D721Med (cell line): Measurements from ENCODE around the gene SPATA2.
"Not testable (repeated sequence)": the region's sequence is repeated elsewhere in the genome, so short reads cannot be mapped to it uniquely, and the experiment has no call there.

Source experiments
- DNase-seq: peaks from one replicate; pipeline ENCODE4 v3.0.0; 2011; ENCODE audit warnings: low spot score; ENCODE audit not compliant: insufficient read length
- FAIRE-seq: peaks from 2 replicates; lab custom pipeline; 2011; peaks lifted over from hg19 to GRCh38; lab: Jason Lieb, UNC
- CTCF ChIP-seq: IDR thresholded peaks from 2 replicates; pipeline ENCODE4 v1.5.1; 2012; ENCODE audit warnings: mild to moderate bottlenecking, control low read depth; ENCODE audit not compliant: insufficient read depth; ENCODE audit errors: missing control alignments

SPATA2 gene

GRCh38 chr20:49901588-49901987 lies 13.7 kb downstream of the SPATA2 start:
- FAIRE-seq = no peak
- DNase-seq = no peak
- TF ChIP-seq CTCF = no peak

- no peak for TF ChIP-seq CTCF
- FAIRE-seq = no peak
- DNase-seq = no peak
Measured at GRCh38 chr20:49899541-49900383, 15.6 kb downstream of the SPATA2 start.

GRCh38 chr20:49896204-49896603 lies 19.1 kb downstream of the SPATA2 start:
- DNase-seq (no peak), FAIRE-seq (no peak)
- TF ChIP-seq CTCF = no peak

- not testable (repeated sequence) for FAIRE-seq
Measured at GRCh38 chr20:49895474-49896093, 19.7 kb downstream of the SPATA2 start.

GRCh38 chr20:49894073-49894470 lies 21.3 kb downstream of the SPATA2 start:
- DNase-seq (no peak), FAIRE-seq (no peak)

More at GRCh38 chr20:49895474-49896093, 19.7 kb downstream of the SPATA2 start:
- not testable (repeated sequence) for DNase-seq

GRCh38 chr20:49893242-49894072 lies 21.9 kb downstream of the SPATA2 start:
- no peak for DNase-seq
- TF ChIP-seq CTCF = no peak
- no peak for FAIRE-seq

More at GRCh38 chr20:49894073-49894470, 21.3 kb downstream of the SPATA2 start:
- TF ChIP-seq CTCF = no peak

GRCh38 chr20:49892817-49893216 lies 22.5 kb downstream of the SPATA2 start:
- no peak for DNase-seq
- no peak for FAIRE-seq
- TF ChIP-seq CTCF = no peak
